Activated naive CD4-positive, alpha-beta T cell treated with anti-CD3 and anti-CD28 coated beads, Interleukin-2, amount 50 U/mL, for 16 hours (primary cell): ENCODE data around the gene SENP3.
"Not testable (repeated sequence)": the region's sequence is repeated elsewhere in the genome, so short reads cannot be mapped to it uniquely, and the experiment has no call there.

Experiments
- DNase-seq: peaks from one replicate; pipeline ENCODE4 v3.0.0-alpha.2; 2020

Gene SENP3

DNA sequence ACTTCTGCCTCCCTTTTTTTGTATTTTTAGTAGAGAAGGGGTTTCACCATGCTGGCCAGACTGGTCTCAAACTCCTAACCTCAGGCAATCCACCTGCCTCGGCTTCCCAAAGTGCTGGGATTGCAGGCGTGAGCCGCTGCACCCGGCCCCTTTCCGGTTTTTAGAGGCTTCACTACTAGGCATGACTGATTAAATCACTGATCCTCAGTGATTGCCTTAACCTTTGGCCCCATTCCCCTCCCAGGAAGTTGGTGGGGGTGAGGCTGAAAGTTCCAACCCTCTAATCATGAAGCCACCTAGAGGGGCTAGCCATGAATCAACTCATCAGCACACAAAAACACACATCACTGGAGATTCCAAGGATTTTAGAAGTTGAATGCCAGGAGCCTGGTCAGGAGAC is 35.8 kb downstream of the SENP3 start:
- DNase-seq, result not testable (repeated sequence)

DNA sequence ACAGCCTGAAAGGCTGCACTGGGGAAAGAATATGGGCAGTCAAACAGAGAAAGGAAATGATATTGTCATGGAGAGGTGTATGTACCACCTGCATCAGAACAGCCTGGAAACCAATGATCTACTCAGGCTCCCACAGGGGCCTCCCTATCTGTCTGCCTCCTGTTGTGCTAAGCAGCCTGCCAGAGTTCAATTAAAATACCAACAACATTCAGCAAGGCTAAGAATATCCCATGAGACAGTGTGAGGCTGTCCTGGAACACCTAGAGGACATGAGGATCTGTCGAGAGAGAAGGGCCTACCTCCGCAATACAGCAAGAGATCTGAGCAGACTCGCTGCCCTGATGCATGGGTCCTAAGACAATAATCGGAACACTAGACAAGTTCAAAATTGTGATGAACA is 44.6 kb downstream of the SENP3 start:
- DNase-seq, result no peak

DNA sequence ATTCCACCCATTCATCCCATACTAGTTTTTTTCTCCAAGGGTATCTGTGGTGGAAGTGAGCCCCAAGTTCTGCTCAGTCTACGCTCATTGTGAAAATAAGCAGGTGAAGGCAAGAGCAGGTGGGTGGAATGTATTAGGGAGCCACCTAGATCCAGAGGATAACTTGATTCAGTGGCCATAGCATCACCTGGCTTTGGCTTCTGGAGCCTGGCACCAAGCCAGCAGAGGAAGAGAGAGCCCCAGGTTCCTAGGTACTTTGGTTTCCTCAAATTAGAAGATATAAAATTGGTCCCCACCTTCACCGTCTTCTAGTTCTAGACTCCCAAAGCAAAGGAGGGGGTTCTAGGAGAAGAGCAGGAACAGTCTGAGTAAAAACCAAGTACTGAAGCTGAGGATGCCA is 48.9 kb downstream of the SENP3 start:
- DNase-seq, result no peak

DNA sequence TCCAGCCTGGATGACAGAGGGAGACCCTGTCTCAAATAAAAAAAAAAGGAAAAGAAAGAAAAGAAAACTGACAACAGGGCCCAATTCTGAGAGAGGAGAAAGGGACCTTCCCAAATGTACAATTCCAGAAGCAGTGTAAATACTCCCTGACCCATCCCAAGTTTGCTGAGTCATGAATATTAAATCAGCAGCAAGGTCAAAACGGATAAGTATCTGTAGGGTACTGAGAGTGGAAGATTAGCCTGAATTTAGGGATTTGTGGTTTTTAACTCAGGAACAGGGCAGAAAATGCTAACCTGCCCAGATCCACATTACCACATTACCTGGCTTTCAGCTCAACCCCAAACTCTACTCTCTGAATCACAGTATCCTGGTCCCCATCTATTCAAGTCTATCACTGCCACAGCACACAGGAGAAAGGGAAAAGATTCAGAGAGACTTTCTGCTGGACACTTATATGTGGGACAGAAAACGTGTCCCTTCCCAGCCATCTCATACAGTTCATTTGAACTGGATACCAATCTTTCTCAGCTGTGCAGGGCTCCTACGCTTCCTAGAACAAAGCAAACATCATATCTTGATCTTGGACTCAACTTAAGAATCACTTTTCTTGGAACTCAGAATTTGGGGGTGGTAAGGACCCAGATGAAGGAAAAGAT is 50.0 kb downstream of the SENP3 start:
- DNase-seq, result no peak

DNA sequence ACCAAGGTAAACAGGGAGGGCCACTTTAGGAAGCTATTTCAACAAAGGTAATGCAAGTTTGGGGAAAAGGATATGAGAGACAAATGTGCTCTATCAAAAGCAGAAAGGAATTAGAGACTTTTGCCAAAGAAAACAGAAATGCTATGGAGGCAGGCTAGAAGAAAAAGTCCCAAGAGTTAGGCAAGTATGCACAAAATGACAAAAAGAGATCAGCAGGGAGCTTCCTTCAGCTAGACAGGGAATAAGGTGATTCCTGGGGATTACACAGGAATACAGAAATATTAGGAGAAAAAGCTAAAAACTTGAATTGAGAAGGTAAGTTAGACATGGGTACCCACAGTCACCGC is 50.5 kb downstream of the SENP3 start:
- no peak for DNase-seq

DNA sequence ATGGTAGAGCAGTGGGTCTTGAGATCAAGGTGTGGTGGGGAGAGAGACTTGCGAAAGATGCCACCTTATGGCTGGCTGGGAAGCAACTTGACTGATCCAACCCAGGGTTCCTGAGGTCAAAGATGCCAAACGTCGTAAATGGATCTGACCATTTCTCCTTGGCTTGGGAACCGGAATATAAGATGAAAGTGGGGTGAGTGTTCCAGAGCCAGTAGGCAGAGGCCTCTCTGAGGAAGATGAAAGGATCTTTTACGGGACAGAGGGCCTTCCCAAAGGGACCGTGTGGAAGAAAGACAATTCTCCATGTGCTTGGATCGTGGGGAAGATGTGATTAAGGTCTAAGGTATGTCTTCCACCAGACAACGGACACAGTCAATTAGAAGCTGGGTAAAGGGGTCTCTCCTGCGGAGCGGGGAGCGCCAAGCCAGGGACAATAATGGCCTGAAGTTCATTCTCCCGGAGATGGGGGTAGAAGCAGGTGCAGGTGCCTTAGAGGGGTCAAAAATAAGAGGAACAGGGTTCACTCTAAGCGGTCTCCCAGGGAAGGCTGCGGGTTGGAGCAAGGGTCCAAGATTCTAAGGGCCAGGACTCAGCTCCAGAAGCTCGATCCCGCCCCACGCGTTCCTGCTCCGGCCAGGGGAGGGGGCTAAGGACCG is 52.2 kb downstream of the SENP3 start:
- no peak for DNase-seq

DNA sequence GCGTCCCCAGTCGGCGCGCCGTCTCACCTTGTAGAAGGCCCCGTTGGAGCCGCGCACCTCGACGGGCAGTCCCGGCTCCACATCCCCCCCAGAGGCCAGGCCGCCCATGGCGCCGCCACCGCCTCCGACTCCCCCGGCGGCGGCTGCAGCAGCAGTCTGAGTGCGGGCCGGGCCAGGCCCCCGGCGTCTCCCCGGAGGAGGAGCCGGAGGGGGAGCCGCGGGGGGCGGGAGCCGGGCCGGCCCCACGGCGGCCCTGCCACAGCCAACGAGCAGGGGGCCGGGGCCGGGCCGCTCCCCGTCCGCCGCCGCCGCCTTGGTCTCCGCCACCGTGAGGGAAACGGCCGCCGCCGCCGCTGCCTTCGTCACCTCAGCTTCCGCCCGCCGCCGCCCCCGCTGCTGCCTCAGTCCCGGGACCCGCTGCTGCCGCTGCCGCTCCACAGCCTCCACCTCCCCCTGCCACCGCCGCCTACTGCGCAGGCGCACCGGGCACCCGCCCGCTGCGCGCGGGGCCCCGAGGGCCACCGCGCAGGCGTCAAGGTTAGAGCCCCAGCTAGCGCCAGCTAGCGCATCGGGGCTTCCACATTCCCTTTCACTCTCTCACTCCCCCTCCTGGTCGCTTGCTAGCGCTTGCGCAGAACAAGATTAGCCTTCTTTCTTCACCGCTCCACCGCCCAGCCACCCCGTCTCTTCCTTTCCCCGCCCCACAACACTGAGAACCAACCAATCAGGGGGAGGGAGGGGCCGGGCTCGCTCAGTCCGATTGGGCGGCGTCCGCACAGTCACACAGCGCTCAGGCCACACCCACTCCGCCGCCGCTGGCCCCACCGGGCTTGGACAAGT is 52.9 kb downstream of the SENP3 start, which contains the start of gene FXR2:
TSS of gene FXR2 (minus strand) at position 473 of the 840 bp plus-strand sequence. CDS start at position 108, 365 bp downstream.
- DNase-seq, result peak; percentile 99

DNA sequence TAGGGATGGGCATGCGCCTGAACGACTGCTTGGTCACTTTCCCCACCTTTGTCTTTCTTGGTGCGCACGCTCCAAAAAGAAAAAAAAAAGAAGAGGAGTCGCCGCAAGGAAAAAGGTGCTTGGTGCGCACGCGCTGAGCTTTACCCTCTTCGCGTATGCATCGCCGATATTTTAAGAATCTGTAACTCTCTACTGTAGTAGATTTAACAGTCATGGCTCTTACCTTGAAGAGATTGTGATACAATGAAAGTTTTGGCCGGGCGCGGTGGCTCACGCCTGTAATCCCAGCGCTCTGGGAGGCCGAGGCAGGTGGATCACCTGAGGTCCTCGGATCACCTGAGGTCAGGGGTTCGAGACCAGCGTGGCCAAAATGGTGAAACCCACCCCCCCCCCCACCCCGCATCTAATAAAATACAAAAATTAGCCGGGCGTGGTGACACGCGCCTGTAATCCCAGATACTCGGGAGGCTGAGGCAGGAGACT is 53.6 kb downstream of the SENP3 start:
- DNase-seq, result no peak

DNA sequence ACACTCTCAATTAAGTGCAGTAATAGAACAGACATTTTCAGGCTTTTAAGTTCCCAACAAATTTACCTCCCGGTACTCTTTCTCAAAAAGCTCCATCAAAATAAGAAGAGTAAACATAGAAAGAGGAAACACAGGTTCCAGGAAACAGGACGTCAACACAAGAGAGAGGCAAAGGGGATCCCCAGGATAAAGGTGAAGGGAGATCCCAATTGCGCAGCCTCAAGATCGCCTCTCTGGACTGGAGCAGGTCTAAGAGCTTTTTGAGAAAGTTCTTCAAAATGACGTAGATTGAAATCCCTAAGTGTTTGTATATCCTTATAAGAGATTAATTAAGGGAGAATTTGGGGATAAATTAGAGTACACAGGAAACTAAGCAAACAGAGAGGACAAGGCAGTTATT is 56.9 kb downstream of the SENP3 start:
- DNase-seq, result no peak

DNA sequence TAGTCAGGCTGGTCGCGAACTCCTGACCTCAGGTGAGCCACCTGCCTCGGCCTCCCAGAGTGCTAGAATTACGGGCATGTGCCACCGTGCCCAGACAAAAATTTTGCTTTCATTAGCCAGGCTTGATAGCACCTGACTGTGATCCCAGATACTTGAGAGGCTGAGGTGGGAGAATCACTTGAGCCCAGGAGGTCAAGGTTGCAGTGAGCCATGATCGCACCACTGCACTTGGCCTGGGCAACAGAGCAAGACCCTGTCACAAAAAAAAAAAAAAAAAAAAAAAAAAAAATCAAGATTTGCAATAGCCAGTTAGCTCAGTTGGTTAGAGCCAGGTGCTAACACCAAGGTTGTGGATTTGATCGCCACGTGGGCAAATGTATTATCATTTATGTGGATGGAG is 59.1 kb downstream of the SENP3 start:
- no peak for DNase-seq
